CD4-positive, alpha-beta T cell treated with Interleukin-17A for 1 hour (primary cell): Measurements from ENCODE around the gene MRPL23.

Experiments used
- DNase-seq: peaks from one replicate; pipeline ENCODE4 v3.0.0-alpha.2; 2020

The MRPL23 gene

DNA sequence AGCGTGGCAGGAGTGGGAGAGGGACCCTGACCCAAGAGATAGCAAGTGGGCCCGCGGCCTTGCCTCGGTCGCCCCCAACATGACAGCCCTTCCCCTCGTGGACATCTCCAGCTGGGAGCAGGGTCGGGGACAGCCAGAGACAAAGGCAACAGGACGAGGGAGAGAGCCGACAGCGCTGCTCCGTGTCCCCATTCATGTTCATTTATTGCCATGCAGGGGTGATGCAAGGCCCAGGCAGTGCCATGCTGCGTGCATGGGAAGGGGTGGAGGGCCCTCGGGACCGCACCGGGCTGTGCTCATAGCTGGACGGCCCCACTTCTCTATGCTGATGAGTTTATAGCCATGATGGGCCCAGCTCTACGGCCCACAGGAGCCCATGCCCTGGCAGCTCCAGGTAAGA is 12.7 kb downstream of the MRPL23 start:
- DNase-seq: no peak

- no peak for DNase-seq
Measured at GRCh38 chr11:1963864-1964263, 16.7 kb downstream of the MRPL23 start.

DNA sequence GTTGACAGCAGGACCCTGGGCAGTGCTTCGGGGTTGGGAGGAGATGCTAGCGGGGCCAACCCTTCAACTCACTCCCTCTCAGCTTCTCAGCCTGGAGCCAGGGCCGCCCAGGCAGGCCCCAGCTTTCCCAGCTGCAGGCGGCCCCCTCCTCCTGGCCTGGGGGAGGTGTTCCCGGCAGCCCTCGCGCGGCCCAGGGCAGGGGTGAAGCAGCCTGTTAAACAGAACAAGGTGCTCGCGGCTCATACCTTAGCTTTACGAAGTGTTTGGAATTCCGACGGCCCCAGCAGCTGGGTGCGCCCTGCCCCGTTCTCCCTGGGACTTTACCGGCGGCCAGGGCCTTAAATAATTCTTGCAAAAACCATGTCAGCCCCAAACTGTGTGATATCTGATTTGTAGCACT is 17.2 kb downstream of the MRPL23 start:
- no peak for DNase-seq

GRCh38 chr11:1964955-1965354 is 17.8 kb downstream of the MRPL23 start:
- no peak for DNase-seq

GRCh38 chr11:1966531-1966930 is 19.4 kb downstream of the MRPL23 start:
- no peak for DNase-seq

DNA sequence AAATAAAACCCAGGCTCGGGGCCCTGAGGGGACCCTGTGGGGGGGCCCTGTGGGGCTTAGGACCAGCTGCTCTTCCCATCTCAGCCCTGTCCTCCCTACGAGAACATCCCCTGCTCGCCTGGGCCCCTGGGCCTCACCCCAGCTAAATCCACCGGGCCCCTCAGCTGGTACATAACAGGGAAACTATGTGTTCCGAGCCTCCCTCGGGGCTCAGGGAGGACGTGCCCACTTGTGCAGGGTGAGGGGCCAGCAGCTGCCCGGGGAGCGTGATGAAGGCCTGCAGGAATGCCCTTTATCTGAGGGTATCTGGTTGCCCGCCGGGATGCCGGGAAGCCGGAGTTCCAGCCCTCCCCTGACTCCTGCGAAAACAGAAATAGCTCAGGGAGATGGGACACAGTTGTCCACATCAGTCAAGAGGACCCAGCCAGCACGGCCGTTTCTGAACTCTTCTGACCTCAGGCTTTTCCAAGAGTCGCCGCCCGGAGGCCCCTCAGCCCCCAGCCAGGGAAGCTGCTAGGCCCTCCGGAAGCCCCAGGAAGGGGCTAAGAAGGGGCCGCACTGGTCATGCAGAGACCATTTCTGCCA is 20.6 kb downstream of the MRPL23 start:
- DNase-seq: no peak

DNA sequence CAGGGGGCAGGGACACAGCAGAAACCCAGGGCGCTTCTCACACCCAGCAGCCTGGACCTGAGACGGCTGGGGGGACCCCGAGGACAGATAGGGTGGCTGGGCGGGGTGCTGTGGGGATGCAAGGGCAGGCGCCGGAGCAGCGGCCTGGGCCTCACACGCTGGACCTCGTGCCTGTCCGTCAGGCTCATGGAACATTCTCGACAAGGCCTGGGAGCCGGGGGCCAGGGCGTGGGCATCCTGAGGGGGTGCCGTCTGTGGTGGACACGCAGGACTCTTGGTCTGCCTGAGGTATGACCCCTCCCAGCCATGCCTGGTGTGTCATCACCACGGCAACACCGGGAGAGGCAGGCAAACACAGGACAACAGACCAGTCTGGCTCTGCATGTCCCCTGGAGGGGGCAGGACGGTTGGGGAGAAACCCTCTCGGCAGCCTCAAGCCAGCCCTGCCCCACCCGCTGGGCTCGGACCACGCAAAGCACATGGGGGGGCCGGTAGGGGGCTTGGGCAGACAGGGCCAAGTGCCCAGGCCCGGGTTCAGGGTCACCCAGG is 21.4 kb downstream of the MRPL23 start:
- no peak for DNase-seq

GRCh38 chr11:1969035-1969434 is 21.9 kb downstream of the MRPL23 start:
- no peak for DNase-seq

- DNase-seq: no peak
Measured at GRCh38 chr11:1969776-1970175, 22.6 kb downstream of the MRPL23 start.

DNA sequence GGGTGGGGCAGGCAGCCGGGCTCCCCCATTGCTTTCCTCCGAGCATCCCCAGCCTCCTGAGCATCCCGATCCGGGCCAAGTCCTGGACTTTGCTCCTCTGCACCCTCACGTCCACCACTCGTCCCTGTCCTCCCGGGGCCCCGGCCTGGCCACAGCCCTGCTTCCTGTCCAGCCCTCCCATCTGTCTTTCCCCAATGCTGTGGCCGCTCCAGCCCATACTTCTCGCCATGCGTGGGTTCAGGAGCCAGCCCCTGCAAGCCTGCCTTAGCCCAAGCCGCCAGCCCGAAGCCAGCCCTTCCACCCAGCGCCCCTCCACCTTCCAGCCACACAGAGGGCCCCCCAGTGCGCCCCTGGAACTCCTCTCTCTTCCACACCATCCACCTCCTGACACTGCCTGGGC is 23.8 kb downstream of the MRPL23 start:
- no peak for DNase-seq

GRCh38 chr11:1975185-1975584 is 28.1 kb downstream of the MRPL23 start:
- no peak for DNase-seq

DNA sequence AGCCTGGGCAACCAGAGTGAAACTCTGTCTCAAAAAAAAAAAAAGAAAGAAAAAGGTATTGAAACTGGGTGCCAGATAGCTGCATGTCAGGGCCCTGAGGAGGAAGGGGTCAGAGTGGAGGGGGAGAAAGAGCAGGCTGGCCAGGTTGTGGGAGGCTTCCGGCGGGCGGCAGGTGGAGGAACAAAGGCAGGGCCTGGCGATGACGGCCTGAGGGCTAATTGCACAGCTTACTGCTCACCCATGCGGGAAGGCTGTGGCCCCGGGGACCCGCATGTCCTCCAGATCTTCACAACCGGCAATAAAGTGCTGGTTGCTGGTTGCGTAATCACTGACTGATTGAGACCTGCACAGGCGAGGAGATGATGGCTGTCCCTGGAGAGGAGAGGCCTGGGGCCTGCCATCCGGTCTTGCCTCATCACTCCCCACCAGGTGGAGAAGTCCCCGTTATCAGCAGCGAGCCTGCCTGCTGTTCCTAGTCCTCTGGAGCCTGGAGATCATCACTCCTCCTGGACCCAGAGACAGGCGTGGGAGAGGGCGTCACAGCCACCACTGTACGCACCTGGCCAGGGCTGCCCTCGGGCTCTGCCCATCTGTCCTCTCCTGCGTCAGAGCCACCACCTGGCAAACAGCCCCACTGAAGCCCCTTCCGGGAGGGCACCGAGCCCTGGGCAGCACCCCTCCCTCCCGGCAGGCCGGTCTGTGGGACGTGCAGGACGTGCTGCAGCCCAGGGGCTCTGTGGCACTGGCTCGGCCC is 31.8 kb downstream of the MRPL23 start:
- DNase-seq: no peak

- DNase-seq: no peak
Measured at GRCh38 chr11:1979607-1980006, 32.5 kb downstream of the MRPL23 start.

- DNase-seq: no peak
Measured at GRCh38 chr11:1982873-1983600, 35.9 kb downstream of the MRPL23 start.

GRCh38 chr11:1983601-1983961 is 36.4 kb downstream of the MRPL23 start:
- DNase-seq: no peak

GRCh38 chr11:1987024-1987423 is 39.9 kb downstream of the MRPL23 start:
- no peak for DNase-seq

DNA sequence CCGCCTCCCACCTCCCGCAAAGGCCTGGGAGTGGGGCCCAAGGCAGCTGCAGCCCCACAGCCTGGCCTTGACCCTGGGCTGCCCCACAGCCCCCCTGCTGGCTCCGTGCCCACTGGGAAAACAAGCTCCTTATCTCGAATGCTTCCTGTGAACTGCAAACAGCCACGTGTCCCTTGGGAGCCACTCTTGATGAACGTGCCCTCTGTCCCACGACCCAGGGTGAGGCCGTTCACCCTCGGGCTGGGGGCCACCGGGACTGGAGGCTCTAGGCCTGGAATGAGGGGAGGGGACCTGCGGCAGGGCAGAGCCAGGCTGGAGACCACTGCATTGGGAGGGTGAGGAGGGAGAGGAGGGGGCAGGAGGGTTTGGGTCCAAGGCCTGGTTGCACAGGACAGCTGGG is 41.0 kb downstream of the MRPL23 start:
- no peak for DNase-seq

GRCh38 chr11:1988667-1989317 is 41.7 kb downstream of the MRPL23 start:
- DNase-seq: no peak

DNA sequence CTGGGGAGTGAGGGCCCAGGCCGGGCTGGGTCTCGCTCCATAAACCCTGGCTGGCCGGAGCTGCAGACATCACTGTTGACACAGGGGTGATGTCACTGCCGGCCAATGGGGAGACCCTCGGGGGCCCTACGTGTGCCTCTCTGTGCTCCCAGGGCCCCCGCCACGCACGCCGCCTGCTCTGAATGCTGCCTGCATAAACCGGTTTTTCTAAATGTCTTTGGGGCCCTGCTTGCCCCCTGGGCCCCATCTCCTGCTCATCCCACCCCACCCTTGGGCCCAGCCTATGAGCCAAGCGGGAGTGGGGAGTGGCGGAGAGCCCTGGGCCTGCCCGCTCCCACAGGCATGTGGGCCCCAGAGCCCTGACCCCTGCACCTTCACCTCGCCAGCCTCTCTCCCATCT is 42.8 kb downstream of the MRPL23 start:
- no peak for DNase-seq

- no peak for DNase-seq
Measured at GRCh38 chr11:1990872-1991578, 43.9 kb downstream of the MRPL23 start.

DNA sequence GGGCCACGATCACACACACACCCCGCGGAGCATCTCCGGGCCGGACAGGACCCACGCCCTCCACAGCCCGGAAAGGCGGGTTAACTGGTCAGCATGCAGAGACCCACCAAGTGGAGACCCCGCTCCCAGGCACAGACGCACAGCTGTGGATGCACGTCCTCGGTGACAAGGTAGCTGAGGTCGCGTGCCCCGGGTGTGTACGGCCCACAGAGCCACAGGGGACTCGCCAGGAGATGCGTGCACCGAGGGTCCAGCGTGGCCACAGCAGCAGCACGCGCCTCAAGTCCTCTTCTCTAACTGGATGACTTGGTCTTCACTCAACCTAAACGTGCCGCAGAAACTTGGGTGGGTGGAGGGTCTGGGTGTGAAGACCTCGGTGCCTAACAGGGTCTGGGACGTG is 45.0 kb downstream of the MRPL23 start:
- no peak for DNase-seq

DNA sequence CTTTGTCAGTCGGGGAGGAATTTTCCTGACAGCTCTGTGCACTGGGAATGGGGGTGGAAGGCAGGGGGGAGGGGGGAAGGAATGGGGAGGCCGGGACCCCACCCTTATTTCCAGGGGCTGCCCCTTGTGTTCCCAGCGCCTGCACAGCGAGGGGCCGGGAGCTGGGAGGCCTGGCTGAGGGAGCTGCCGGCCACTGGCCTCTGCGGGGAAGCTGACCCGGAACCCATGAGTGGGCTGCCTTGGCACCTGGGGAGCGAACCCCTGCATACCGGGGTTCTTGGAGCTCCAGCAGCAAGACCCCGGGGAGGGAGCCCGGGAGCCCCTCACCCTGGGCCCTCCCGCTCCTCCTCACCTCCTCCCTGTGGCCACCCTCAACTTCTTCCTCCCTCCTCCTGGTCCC is 47.0 kb downstream of the MRPL23 start:
- no peak for DNase-seq

DNA sequence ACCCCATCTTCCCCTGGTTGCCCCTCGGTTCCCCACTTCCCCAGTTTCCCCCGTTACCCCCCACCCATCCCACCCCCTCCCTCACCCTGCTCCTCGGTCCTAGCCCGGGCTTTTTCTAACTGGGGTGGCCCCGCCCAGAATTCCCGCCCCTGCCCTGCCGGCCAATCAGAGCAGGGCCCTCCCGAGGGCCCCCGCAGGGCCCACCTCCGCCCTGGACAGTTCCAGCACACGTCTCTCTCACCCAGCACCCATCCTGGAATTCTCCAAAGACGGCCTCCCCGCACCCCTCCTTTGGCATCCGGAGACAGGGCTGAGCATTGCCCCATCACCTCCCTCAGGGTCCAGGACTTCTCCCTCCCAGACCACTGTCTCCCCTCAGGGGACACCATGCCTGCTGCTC is 50.6 kb downstream of the MRPL23 start, which contains the start of gene H19:
H19 (minus strand) TSS at position 88 of the 400 bp plus-strand sequence.
- no peak for DNase-seq
